Stimulated activated CD4-positive, alpha-beta T cell treated with anti-CD3 and anti-CD28 coated beads, Interleukin-4, amount 100 ng/mL, for 1 hour (primary cell): Measurements from ENCODE around the gene KRTAP10-7.
"Not testable (repeated sequence)": the region's sequence is repeated elsewhere in the genome, so short reads cannot be mapped to it uniquely, and the experiment has no call there.

ENCODE experiments used
- DNase-seq: peaks from one replicate; pipeline ENCODE4 v3.0.0-alpha.2; 2020

KRTAP10-7 gene, protein sequence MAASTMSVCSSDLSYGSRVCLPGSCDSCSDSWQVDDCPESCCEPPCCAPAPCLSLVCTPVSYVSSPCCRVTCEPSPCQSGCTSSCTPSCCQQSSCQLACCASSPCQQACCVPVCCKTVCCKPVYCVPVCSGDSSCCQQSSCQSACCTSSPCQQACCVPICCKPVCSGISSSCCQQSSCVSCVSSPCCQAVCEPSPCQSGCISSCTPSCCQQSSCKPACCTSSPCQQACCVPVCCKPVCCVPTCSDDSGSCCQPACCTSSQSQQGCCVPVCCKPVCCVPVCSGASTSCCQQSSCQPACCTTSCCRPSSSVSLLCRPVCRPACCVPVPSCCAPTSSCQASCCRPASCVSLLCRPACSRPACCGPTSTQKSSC

DNA sequence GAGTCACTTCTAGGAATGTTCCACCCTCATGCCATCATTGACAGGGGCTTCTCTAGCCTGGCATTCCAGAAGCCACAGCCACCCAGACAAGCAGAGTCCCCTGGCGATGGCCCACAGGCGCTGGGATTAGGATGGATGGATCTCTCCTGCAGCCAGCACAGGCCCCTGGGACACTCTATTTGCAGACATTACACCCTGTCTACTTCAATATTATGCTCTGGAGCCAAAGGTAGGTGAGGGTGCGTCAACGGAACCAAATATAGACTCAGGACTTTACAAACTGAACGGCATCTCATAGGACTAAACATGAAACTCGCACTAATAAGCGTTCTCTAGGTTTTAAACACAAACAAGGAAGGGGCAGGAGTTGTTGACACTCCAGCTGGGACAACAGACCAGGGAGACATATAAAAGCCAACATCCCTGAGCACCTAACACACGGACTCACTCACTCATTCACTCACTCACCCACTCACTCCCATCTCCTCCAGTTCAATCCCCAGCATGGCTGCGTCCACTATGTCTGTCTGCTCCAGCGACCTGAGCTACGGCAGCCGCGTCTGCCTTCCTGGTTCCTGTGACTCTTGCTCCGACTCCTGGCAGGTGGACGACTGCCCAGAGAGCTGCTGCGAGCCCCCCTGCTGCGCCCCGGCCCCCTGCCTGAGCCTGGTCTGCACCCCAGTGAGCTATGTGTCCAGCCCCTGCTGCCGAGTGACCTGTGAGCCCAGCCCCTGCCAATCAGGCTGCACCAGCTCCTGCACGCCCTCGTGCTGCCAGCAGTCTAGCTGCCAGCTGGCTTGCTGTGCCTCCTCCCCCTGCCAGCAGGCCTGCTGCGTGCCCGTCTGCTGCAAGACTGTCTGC, at the start of gene KRTAP10-7:
Gene KRTAP10-7, plus strand, starts transcription at position 480 of the 861 bp plus-strand sequence. Its CDS starts 25 bp downstream, at position 505.
- DNase-seq = not testable (repeated sequence)

DNA sequence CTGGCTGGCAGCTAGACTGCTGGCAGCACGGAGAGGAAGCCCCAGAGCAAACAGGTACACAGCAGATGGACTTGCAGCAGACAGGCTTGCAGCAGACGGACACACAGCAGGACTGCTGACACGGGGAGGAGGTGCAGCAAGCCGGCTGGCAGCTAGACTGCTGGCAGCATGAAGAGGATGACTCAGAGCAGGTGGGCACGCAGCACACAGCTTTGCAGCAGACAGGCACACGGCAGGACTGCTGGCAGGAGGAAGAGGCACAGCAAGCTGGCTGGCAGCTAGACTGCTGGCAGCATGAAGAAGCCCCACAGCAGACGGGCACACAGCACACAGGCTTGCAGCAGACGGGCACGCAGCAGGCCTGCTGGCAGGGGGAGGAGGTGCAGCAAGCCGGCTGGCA, 49.6 kb upstream of the KRTAP10-7 start:
- no peak for DNase-seq

DNA sequence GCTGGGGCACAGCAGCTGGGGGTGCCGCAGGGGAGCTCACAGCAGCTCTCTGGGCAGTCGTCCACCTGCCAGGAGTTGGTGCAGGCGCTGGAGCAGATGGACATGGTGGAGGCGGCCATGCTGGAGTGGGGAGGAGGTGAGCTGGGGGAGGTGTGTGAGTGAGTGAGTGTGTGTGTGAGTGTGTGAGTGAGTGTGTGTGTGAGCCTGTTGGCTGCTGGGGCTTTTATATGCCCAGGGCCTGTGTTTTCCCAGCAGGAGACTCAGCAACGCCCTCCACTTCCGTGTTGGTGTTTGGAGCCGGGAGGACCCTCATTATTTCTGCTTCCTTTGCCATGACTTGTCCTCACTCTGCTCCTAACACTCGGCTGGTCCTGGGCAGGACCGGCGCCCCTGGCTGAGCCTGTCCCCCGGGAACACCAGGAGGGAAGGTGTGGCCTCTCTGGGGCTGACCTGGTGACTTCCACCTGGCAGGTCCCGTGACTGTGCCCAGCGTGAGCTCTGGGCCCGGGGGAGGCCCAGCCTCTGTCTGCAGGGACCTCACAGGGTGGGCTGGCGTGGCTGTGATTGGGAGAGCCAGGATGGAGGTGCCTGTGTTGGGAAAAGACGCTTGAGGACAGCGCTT, 48.9 kb upstream of the KRTAP10-7 start, which contains the start of gene KRTAP10-2:
Gene KRTAP10-2, minus strand, starts transcription at position 166 of the 622 bp plus-strand sequence. Its CDS starts 47 bp downstream, at position 119.
- DNase-seq = no peak

DNA sequence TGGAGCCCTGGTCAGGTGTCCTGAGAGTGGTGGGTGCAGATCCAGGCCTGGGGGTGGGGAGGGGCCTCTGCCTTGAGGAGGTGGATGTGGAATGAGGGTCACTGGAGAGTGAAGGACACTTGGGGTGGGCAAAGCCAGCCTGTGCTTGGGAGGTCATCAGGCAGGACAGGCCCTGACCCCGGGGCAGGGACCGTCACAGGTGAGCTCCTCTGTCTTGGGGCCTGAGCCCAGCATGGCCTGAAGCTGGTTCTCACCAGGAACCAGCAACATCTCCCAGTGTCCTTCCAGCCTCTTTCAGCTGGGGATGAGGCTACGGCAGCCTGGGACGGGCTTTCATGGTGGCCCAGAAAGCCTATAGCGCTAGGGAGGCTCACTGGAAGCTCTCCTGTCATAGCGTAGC, 48.3 kb upstream of the KRTAP10-7 start:
- DNase-seq = no peak

GRCh38 chr21:44552681-44553080, 47.7 kb upstream of the KRTAP10-7 start:
- DNase-seq = no peak

DNA sequence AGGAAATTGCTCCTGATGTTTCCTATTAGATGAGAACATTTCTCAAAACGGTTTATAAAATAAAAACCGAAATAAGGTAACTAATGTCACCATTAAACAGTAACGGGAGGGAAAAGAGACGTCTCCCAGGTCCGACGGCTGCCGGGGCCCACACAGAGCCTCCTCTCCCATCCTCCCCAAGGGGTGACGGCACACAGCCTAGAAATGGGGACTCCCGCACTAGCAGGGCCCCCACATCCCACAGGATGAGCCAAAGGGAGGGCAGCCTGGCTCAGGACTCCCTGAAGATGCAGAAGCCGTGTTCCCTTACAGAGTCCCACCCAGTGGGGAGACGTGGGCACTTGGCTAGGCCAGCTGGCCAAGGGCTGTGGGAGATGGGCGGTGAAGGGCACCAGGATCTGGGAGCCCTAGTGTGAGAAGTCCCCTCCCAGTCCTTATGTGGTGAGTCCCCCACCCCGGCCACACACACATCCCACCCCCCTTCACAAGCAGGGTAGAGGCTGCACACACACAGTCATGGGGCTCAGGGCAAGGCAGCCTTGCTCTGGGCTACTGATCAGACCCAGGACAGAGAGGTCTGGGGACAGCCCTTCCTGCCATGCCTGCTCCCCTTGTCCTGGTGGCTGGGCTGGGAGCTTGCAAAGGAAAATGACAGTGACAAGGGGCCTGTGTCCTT, 45.1 kb upstream of the KRTAP10-7 start:
- no peak for DNase-seq

DNA sequence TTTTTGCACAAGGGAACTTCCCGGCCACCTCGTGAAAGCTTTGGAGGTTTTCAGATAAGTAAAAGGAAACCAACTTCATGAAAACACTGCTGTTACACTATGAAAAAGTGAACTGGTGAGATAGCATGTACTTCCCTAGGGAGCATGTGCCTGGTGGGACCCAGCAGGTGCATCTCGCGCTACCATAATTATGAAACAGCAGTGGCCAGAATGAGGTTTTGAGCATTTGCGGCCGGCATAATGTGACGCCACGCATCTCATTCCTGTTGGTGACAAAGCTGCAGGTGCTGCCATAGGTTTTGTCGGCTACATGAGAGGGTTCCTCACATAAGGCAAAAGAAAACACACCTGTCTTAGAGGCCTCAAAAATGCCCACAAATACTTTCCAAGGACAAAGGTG, 43.5 kb upstream of the KRTAP10-7 start:
- no peak for DNase-seq

DNA sequence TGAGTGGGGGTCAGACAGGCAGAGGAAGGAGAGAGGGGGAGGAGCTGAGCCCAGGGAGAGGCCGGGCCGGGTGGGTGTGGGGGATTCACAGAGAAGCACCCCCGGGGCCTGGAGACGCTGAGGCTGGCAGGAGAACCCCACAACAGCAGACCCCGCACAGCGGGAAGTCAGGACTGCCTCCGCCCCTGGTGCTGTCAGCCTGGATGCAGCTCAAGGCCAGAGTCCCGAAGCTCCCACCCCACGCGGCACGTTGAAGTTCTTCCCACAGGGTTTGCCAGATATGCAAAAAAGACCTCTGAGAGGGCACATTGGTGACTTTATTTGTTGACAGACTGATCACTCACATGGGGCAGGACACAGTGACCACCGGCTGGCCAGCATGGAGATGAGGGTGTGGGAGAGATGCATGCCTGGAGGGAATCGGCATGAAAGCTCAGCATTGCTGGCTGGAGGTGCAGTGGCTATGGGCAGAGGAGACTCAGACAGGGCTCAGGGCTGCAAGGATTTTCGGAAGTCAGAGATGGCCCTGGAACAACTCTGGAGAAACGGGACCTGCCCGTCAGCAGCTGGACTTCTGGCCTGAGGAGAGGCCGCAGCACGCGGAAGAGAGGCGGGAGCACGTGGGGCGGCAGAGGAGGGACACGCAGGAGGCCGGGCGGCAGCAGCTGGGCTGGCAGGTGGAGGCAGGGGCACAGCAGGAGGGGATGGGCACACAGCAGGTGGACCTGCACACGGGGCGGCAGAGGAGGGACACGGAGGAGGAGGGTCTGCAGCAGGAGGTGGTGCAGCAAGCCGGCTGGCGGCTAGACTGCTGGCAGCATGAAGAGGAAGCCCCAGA, 42.7 kb upstream of the KRTAP10-7 start:
- DNase-seq = no peak

GRCh38 chr21:44558329-44558675, 42.1 kb upstream of the KRTAP10-7 start:
- DNase-seq = not testable (repeated sequence)

DNA sequence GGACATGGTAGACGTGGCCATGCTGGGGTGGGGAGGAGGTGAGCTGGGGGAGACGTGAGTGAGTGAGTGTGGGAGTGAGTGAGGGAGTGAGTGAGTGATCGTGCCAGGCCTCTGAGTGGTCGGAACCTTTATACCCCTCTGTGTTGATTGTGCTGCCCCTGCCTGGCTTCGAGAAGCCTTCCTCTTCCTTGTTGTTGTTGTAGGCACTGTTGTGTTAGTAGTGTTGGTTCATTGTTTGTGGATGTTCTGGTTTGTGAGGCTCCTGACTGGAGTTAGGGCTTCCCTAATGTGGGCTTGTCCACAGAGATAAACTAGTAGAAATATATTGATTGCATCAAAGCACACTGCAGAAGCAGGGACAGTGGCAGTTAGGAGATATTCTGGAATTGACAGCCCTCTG, 41.7 kb upstream of the KRTAP10-7 start, which contains the start of gene KRTAP10-3:
Gene KRTAP10-3, minus strand, starts transcription at position 101 of the 400 bp plus-strand sequence. Its CDS starts 80 bp downstream, at position 21.
- DNase-seq = no peak

DNA sequence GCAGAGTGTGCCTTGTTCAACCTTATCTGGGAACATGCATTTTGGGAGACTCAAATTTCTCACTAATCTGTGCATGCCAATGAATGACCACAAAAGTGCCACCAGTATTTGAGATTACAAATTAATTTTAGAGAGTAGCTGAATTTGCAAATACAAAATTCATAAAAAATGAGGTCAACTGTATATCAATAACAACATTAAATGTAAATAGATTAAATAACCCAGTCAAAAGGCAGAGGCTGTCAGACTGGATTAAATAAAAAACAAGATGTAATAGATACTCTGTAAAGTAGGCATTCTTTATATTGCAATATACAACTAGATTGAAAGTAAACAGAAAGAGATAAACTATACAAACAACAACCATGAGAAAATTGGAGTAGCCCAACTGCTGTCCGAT, 36.3 kb upstream of the KRTAP10-7 start:
- no peak for DNase-seq

DNA sequence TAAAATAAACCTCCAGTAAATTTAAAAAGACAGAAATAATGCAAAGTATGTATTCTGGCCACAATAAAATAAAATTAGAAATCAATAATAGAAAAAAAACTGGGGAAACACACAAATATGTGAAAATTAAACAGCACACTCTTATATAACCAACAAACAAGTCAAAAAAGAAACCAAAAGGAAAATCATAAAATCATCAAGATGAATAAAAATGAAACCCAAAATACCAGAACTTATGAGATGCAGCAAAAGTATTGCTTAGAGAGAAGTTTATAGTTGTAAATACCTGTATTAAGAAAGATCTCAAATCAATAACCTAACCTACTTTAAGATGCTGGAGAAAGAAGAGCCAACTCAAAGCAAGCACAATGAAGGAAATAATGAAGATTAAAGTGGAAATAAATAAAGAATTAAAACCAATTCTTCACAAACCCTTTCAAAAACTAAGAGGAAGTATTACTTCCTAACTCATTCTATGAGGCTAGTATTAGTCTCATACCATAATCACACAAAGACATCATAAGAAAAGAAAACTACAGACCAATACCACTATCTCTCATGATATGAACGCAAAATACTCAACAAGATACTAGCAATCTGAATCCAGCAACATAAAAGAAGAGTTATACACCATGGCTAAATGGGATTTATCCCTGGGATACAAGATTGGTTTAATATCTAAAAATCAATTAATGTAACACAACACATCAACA, 35.4 kb upstream of the KRTAP10-7 start:
- DNase-seq = no peak

GRCh38 chr21:44566403-44566802, 34.0 kb upstream of the KRTAP10-7 start:
- DNase-seq = no peak

DNA sequence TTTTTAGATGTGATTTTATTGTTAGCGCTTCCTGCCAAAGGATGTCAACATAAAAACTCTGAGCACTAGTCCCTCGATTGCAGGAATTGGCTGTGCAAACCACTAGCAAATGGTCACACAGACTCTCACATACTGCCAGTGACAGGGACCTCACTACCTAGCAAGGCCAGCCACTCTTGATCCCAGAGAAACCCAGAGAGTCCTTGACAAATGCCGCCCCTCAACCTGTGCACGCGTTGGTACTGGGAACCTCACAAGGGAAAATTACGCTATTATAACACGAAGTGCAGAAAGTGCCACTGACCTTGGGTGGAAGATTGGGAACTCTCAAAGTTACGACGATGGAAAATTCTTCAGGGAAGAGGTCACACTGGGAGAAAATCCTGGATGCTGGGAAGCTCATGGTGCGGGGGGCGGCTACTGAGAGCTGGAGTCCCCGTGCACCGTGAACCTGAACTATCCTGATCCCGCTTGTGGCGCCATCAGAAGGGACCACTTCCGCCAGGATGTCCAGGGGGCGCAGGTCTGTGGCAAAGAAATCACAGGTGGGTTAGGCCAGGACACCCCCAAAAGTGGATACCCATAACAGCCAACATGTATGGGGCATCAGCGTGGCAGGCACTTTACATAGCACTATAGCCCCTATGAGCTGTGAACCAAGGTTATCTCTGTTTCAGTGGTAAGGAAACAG, 32.8 kb upstream of the KRTAP10-7 start:
- no peak for DNase-seq

DNA sequence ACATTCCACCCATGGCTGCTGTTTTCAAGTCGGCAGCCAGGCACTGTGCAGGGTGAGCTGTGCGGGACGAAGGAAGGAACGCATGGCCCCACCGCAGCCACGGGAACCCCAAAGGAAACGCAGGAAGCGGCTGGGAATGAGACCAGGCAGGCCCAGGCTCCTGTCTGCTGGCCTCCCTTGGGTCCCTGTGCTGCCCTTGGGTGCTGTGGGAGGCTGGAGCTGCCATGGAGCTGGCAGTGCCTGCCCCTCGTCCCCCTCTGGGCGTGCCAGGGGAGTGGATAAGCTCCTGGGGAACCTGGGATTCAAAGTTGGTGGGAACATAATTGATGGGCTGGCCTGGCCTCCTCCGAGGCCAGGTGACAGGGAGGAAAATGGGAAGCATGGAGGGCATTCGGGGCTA, 32.1 kb upstream of the KRTAP10-7 start:
- DNase-seq = no peak

GRCh38 chr21:44568667-44569556, 31.5 kb upstream of the KRTAP10-7 start:
- no peak for DNase-seq

- DNase-seq = no peak
Measured at GRCh38 chr21:44569861-44570517, 30.4 kb upstream of the KRTAP10-7 start.

GRCh38 chr21:44571296-44571695, 29.1 kb upstream of the KRTAP10-7 start:
- DNase-seq = no peak
